Hepatic stellate cell (primary cell): Measurements from ENCODE around the gene ATP2C2.
"Not testable (repeated sequence)": the region's sequence is repeated elsewhere in the genome, so short reads cannot be mapped to it uniquely, and the experiment has no call there.

Experiments
- DNase-seq: peaks from one replicate; pipeline ENCODE4 v3.0.0; 2011; ENCODE audit warnings: low spot score

Gene ATP2C2

DNA sequence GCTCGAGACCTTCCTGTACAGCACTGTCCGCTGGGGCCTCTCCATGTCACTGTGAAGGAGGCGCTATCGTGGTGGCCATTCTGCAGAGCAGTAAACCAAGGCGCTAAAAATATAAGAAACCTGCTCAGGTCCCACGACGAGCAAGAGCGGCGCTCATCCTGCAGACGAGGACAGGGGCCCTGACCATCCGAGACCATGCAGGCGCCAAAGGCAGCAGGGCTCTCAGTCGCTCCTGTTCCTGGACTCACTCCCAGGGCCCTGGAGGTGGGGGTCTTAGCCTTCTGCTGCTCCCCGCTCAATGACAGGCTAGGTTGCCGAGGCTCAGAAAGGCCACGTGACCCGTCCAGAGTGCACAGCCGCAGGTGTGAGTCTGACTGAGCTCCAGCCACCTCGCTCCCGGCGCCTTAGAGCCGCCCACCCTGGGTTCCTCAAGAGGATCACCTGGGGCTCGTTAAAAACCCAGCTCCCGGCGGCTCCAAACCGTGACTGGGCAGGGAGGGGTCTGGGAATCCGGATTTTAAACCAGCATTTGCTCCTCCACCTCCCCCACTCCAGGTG, 509 bp upstream of the ATP2C2 start:
- no peak for DNase-seq

GRCh38 chr16:84369105-84369504, 767 bp downstream of the ATP2C2 start:
- no peak for DNase-seq

DNA sequence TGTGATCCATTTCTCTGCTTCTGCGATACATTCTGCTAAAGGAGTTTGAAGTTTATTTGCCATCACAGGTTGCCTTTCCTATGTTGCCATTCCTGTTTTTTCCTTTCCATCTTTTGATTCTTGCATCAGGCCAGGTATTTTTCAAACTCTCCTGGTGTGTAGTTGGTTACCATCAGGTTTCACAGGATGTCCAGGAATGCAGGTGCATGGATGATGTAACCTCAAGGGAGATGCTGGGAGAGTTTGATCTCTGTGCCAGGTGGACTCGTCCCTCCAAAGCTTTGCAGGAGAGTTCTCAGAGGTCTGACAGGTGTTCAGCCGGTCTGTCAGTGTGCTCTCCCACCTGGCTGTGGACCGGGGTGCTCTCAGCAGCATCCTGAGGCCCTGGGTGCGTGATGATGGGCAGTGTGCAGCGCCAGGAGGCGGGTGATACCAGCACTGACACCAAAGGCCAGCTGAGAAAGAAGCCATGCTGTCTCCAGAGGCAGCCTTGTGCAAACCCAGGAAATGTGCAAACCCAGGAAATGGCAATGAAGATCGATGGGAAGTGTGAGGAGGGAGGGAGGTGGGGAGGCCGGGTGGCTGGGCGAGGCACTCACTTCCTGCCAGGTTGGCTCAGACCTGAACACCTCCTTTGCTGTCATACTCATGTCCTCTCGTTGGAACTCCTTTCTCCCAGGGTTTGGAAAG, 1.7 kb downstream of the ATP2C2 start:
- DNase-seq, result no peak

DNA sequence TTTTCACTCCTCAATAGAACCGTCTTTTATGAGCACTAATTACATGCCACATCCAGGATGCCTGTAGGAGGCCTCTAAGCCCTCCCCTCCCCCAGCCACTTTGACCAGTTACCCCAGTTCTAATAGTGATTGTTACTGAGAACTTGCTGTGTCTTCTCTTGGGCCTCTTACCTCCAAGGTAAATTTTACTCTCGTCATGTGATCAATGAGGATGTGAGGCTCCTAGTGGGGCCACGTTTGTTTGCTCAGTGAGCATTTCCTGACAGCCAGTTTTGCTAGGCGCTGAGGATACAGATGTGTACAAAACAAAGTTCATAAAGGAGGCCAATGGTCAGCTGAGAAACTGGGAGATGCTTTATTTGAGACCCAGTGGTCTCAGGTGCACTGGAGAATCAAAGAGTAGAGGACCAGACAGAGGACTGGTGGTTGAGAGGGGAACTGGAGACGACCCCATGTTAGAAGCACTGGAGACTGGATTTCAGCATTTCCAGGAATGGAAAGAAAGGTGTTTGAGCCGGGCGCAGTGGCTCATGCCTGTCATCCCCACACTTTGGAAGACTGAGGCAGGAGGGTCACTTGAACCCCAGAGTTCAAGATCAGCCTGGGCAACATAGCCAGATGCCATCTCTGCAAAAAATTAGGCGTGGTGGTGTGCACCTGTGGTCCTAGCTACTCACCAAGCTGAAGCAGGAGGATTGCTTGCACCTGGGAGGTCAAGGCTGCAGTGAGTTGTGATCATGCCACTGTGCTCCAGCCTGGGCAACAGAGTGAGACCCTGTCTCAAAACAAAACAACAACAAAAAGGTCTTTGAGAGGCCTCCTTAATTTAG, 2.6 kb downstream of the ATP2C2 start:
- DNase-seq, result no peak

- DNase-seq, result no peak
Measured at GRCh38 chr16:84371553-84371865, 3.2 kb downstream of the ATP2C2 start.

DNA sequence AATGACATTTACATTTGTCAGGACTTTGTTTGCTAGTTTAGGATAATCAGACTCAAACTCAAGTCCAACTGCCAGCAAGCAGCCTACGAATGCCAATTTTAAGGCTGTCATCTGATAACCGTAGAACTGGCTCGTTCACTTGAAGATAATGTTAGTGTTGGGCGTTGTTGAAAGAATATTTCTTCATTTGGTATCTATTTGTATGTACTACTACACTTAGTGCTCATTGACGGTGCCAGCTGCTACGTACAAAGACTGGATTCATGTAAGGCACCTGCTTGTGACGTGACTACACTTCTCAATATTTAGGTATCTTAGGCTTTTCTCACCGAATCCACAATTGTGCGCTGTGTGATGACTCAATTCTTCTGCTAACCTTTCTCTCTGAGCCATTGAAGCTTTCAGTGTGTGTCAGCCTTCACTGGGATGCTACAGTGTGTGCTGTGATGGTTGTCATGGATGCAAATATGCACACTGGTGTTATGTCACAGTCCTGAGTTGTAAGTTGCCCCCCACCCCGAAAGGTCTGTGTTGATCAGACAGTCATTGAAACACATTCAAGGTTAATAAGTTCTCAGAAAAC, 5.7 kb downstream of the ATP2C2 start:
- DNase-seq, result no peak

GRCh38 chr16:84378099-84378498, 9.8 kb downstream of the ATP2C2 start:
- DNase-seq, result no peak

DNA sequence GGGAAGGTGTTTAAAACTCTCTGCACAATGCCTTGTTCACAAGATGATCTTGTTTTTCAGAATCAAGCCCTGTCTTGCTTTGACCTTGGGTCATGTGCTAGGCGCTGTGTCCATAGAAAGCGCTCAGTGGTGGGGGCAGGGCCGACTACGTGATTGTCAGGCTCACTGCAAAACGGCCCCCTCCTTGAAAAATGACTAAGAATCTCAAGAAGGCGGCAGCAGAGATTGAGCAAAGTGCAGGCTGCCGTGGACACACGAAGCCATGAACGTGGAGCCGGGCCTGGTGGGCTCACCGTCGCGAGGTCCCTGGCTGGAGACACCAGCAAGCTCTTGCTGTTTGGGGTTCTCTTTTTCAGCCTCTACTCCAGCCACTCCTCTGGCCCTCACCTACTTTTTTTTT, 10.2 kb downstream of the ATP2C2 start:
- DNase-seq, result no peak

- DNase-seq, result no peak
Measured at GRCh38 chr16:84379008-84379708, 10.8 kb downstream of the ATP2C2 start.

DNA sequence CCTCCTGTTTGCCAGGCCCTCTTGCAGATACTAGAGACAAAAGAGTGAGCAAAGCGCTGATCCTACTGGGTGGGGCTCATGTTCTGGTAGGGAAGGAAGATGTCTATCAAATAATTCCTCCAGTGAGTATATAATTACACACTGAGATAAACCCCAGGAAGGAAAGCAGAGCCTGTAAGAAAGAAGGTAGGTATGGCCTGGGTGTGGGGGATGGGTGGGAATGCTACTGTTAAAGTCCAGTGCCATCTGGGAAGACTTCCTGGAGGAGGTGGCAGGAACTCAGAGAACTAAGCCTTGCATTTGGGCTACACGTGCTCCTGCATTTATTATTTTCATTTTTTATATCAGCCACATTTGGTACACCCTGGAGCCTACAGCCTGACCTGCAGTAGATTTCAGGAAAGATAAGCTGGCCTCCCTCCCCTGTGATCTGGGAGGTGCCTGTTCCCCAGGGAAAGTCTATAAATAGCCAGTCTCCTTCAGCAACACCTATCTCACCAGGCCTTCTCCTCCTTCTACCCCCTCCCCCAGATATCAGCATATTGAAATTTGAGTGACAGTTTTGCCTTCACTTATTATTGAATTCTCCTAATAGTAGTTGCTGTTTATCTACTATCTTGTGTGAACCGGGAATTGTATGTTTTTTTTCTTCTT, 11.5 kb downstream of the ATP2C2 start:
- no peak for DNase-seq

- no peak for DNase-seq
Measured at GRCh38 chr16:84380405-84380804, 12.1 kb downstream of the ATP2C2 start.

GRCh38 chr16:84382396-84382795, 14.1 kb downstream of the ATP2C2 start:
- no peak for DNase-seq

GRCh38 chr16:84383106-84383505, 14.8 kb downstream of the ATP2C2 start:
- DNase-seq, result no peak

DNA sequence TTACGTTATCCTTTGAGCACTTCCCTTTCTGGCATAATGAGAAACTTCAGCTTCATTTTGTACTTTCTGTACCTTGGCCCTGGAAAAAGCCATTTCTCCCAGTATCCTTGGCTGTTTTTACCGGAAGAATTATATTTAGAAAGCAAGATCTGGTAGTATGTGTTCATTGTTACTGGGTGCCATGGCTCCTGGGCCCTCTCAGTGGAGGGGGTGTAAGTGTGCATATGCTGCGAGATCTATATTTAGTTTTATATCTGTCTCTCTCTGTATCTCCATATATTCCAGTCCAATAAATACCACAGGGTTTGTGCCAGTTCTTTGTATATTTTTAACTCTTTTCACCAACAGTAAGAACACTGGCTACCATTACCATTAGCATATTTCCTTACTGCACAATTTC, 17.7 kb downstream of the ATP2C2 start:
- no peak for DNase-seq

DNA sequence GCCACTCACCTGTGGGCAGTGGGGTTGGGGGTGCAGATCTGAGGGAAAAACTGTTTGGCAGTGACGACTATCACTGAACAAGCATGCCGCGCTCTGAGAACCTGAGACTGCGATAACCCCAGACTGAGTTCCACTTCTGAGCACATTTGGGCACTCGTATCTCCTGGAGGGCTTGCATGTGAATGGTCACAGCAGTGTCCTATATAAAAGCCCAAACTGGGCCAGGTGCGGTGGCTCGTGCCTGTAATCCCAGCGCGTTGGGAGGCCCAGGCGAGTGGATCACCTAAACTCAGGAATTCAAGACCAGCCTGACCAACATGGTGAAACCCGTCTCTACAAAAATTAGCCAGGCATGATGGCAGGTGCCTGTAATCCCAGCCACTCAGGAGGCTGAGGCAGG, 18.7 kb downstream of the ATP2C2 start:
- no peak for DNase-seq

DNA sequence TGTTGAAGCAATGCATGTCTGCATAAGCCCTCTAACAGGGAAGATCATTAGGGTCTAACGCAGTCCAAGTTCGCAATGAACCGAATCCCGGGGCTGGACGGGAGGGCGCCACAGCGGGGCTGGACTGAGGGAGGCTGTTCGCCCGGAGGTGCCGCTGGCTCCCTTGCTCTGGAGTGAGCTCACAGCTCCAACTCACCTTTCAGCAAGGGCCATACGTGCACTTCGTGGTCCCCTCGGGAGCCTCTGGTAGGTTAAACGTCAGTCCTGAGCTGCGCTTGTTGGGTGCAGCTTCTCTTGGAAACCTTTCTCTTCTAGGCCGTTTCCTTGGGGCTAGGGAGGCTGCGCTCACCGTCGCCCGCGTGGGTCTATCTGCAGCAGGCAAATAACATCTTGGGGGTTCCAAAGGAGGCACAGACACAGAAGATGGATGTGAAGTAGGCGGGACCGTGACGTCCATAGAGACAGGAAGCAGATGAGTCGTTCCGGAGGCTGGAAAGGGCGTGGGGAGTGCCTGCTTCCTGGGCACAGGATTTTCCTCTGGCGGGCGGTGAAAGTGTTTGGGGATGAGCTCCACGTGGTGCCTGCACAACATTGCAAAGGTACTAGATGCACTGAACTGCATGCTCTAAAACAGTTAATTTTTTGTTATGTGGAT, 21.9 kb downstream of the ATP2C2 start:
- no peak for DNase-seq

DNA sequence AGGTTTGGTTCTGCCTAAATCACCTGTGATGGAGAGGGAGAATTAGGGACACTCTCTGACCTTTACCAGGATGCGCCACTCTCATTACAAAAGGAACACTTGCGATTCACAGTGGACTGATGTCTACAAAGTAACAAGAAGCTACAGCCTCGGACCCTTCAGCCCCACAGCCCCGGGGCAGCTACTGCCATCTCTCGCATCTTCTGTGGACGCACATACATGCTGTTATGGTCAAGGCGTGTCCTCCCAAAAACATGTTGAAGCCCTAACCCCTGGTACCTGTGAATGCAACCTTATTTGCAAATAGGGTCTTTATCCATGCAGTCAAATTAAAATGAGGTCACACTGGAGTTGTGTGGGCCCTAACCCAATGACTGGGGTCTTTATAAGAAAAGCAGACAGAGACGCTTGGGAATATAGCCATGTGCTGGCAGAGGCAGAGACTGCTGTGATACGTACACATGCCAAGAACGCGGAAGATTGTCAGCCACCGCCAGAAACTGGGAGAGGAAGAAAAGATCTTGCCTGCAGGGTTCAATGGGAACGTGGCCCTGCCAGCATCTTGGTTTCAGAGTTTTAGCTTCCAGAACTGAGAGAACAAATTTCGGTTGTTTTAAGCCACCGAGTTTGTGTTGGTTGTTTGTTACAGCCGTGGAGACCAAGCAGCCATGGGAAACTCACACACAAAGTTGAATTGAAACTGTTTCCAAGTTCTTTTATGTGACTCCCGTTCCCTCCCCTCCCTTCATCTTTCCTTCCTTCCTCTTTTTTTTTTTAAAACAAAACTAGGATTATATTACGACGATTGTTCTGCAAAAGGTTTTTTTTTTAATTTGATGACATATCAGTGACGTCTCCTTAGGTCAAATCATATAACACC, 23.1 kb downstream of the ATP2C2 start:
- DNase-seq, result peak; percentile 32

DNA sequence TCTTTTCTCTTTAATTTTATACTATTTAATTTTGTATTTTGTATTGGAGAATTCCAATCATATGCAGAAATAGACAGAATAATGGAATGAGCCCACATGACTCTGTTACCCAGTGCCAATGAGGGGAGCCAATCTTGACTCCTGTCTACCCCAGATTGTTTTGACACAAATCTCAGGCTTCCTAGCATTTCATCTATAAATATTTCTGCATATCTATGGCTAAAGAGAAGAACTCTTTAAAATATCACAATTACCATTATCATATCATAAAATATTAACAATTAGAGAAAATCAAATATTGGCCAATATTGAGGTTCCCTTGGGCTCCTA, 23.7 kb downstream of the ATP2C2 start:
- DNase-seq, result no peak

DNA sequence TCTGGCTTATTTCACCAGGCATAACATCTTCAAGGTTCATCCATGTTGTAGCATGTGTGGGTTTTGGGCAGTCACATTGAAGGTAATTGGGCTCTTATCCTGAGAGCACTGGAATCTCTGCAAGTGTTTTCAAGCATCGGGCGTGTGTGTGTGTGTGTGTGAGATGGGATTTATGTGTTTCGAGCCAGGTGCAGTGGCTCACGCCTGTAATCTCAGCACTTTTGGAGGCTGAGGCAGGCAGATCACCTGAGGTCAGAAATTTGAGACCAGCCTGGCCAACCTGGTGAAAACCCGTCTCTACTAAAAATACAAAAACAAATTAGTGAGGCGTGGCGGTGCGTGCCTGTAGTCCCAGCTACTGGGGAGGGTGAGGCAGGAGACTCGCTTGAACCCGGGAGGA, 27.7 kb downstream of the ATP2C2 start:
- not testable (repeated sequence) for DNase-seq

- no peak for DNase-seq
Measured at GRCh38 chr16:84396537-84397008, 28.2 kb downstream of the ATP2C2 start.
